Breast epithelium (tissue), 3 donors: Measurements from ENCODE around the gene MATN1.

Source experiments
- CTCF ChIP-seq, 3 donors: fragments of 450-650 bp; IDR thresholded peaks; one replicate each; pipeline ENCODE4 v1.5.1; 2016 to 2017; ENCODE audit warnings: antibody characterized with exemption in 3 of 3, mild to moderate bottlenecking in 3 of 3, moderate library complexity in 3 of 3
- POLR2A ChIP-seq: fragments of 450-650 bp; IDR thresholded peaks from one replicate; pipeline ENCODE4 v1.6.1; 2016; ENCODE audit warnings: antibody characterized with exemption, mild to moderate bottlenecking, moderate library complexity

DNA sequence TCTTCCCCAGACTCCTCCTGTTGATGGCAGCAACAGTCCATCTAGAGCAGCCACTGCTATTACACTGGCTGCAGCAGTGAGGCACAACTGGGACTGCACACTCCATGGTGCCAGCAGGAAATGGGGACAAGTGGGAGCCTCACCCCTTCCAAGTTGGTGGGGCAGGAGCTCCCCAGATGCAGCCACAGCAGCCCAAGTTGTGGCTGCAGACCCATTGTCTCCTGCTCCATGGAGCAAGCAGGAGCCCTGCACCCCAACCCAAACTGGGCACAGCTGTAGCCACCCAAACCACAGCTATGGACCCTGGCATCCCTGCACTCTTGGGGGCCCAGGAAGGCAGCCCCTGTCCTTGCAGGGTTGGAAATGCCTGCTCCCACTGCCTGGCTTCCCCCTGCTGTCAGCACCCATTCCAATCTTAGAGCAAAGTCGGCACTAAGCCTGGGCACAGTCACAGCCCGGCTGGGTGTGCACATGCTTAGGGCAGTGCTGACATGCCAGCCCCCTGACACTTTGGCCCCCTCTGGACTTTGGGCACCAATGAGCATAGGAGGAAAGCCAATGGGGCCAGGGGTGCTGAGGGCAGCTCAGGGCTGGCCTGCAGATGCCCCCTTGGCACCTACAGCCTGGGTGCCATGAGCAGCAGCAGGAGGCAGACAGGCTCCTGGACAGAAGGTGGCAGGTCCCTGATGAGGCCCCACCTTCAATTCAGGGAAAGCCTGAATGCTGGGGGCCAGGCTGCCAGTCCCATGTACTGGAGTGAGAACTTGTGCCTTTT is 44.0 kb downstream of the MATN1 start:
- TF ChIP-seq CTCF (IDR thresholded peaks at IDR 0.05), result no peak
- no peak for TF ChIP-seq POLR2A
